GM12864 (cell line): ENCODE results near the gene TGFBR1.

Experiments
- DNase-seq: peaks from one replicate; pipeline ENCODE4 v3.0.0-alpha.2; 2011; ENCODE audit warnings: low read depth
- H3K4me3 ChIP-seq: 2 replicates; pipeline ENCODE4 v1.5.1; 2011; ENCODE audit warnings: mild to moderate bottlenecking, low read depth, low read length, control low read depth
- CTCF ChIP-seq: IDR thresholded peaks from 2 replicates; pipeline ENCODE4 v1.5.1; 2011; ENCODE audit warnings: low read depth, mild to moderate bottlenecking, moderate library complexity, low read length, control low read depth, inconsistent platforms; ENCODE audit errors: missing control alignments

TGFBR1 gene

GRCh38 chr9:99075246-99075912 is 29.5 kb upstream of the TGFBR1 start:
- TF ChIP-seq CTCF, result no peak
- no peak for DNase-seq

DNA sequence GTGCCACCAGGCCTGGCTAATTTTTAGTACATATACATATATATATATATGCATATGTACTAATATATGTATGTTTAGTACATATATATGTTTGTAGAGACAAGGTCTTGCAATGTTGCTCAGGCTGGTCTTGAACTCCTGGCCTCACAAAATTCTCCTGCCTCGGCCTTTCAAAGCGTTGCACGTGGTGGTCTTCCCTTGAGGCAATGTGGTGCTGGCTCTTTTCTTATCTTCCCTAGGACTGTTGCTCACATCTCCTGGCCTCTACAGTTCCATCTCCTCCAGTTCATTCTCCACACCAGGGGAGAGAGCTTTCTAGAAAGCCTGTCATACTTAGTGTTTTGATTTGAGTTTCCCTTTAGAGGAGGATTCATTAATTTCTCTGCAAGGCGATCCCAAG is 28.9 kb upstream of the TGFBR1 start:
- TF ChIP-seq CTCF, result no peak
- H3K4me3 ChIP-seq, result no peak overlapping the region
- DNase-seq, result no peak

More at GRCh38 chr9:99075246-99075912, 29.5 kb upstream of the TGFBR1 start:
- H3K4me3 ChIP-seq, result no peak overlapping the region

DNA sequence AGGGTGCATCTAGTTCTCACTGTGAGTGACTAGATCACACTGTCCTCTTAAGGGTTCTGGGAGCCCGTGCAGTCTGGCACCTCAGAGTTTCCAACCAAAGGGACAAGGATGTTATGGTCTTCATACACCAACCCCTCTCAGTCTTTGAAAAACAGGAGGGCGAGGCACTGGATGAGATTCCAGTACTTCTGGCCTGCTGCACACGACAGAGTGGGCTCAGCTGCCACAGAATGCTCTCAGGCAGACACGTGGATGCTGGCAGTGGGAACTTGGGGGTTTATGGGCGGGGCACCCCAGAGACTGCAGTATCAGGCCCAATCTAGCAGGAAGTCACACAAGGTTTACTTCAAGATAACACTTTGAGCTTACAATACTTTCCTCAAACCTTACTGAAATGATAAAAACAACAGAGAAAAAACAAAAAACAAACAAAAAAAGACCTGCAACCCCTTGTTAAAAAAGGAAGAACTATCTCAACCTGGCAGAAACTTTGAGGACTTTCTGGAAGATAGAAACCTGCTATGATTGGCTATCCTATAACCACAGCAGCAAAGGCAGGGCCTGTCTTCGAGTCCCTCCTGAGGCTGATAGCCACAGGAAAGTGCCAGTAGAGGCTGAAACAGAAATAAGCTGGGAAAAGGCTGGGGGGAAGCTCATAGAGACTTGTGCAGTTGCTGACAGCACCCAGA is 28.3 kb upstream of the TGFBR1 start:
- no peak for DNase-seq
- no peak for TF ChIP-seq CTCF
- no peak overlapping the region for H3K4me3 ChIP-seq

GRCh38 chr9:99078717-99079116 is 26.2 kb upstream of the TGFBR1 start:
- no peak overlapping the region for H3K4me3 ChIP-seq
- no peak for TF ChIP-seq CTCF
- no peak for DNase-seq

DNA sequence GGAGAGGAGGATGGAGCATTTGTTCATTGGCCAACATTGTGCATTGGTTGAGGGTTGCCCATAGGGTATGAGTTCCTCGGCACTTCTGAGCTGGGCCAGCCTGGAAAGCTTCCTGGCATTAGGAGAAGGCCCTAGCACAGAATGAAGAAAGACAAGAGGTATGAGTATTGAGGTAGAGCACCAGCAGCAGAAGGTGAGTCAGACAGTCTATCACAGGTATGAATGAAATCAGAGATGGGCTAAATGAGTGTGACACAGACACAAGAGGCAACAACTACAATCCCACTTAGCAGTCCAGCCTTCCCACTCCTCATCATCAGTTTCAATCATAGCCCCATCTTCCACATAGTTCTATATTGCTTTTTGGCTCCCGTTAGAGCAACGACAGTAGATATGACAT is 25.4 kb upstream of the TGFBR1 start:
- DNase-seq, result no peak
- no peak for TF ChIP-seq CTCF
- H3K4me3 ChIP-seq, result no peak overlapping the region

GRCh38 chr9:99083051-99083450 is 21.9 kb upstream of the TGFBR1 start:
- no peak for TF ChIP-seq CTCF
- no peak for DNase-seq
- H3K4me3 ChIP-seq, result no peak overlapping the region
